Adrenal gland (tissue), 12 donors: ENCODE measurements around the gene LPO. TPM values are rescaled to one million over a fixed set of nuclear protein-coding genes. Genes with fewer than 3 reads are reported as not detected.
A peak's percentile ranks its signal among the peaks of the same experiment; 100 is the strongest.

Source experiments
- DNase-seq, 7 donors: peaks; one replicate each; pipeline ENCODE4 v3.0.0-alpha.2; 2019 to 2020
- H3K27ac ChIP-seq, 5 donors: fragments of 200-600 bp; sonication (generic) in 4 of 5; 1 replicate in 3 of 5; 2 replicates in 2 of 5; pipeline versions ENCODE4 v1.5.1 to v1.8.0; 2016 to 2020; ENCODE audit warnings: mild to moderate bottlenecking in 1 of 5
- H3K27me3 ChIP-seq: fragments of 200-600 bp; 2 replicates; pipeline ENCODE4 v1.8.0; 2021
- H3K36me3 ChIP-seq, 2 donors: fragments of 200-600 bp; replicated peaks in 1 of 2; 1 replicate in 1 of 2; 2 replicates in 1 of 2; pipeline versions ENCODE4 v1.5.1 to v1.8.0; 2018 to 2022
- H3K4me1 ChIP-seq, 2 donors: fragments of 200-600 bp; replicated peaks in 1 of 2; 1 replicate in 1 of 2; 2 replicates in 1 of 2; pipeline versions ENCODE4 v1.5.1 to v1.8.0; 2018 to 2021
- H3K4me3 ChIP-seq, 4 donors: fragments of 200-600 bp; sonication (generic) in 3 of 4; one replicate each; pipeline ENCODE4 v1.5.1; 2016 to 2018
- H3K9me3 ChIP-seq, 3 donors: fragments of 200-600 bp; sonication (generic) in 1 of 3; replicated peaks in 1 of 3; 1 replicate in 2 of 3; 2 replicates in 1 of 3; pipeline versions ENCODE4 v1.5.1 to v1.8.0; 2016 to 2021
- POLR2A ChIP-seq, 2 donors: fragments of 450-650 bp; IDR thresholded peaks; one replicate each; pipeline ENCODE4 v1.6.1; 2017; ENCODE audit warnings: antibody characterized with exemption in 2 of 2, mild to moderate bottlenecking in 2 of 2, moderate library complexity in 1 of 2
- WGBS, 4 donors: extraction: QIAGEN DNeasy Blood & Tissue Kit in 2 of 4; methylation state at CpG; one replicate each; pipeline versions ENCODE4 v1.1.5 to v1.1.7; 2013 to 2017; 5-methylcytosine and 5-hydroxymethylcytosine counted together
- intact Hi-C, 2 donors: fragments of 100-400 bp; cut with DNase I; formaldehyde crosslinking; loops; one replicate each; pipeline versions ENCODE4 v1.14.1 to v1.15.0; 2022 to 2023
- polyA plus RNA-seq, 3 donors: library from polyadenylated mRNA; stranded (reverse); fragments of 200-250 nt in 2 of 3; fragments of 350-450 nt in 1 of 3; fragmentation: Illumina TruSeq in 1 of 3; extraction: RNeasy Lipid Tissue Mini Kit (QIAGEN cat#74804) in 1 of 3; gene quantifications; one replicate each; pipeline ENCODE4 v1.2.3, GENCODE V29; 2013 to 2014
- total RNA-seq, 9 donors: library from RNA; depleted of rRNA in 4 of 9; stranded (reverse); fragments of >200 nt in 4 of 9; fragments of 120-200 nt in 1 of 9; fragmentation: NEBNext Ultra II Directional in 1 of 9; extraction: Animal tissue kit (Norgen Biotek cat#: 25700) in 1 of 9; gene quantifications; one replicate each; pipeline versions ENCODE4 v1.1.0 to v1.2.4, GENCODE V29; 2013 to 2023
- TF ChIP-seq, protein P1 (sequence below), 6 experiments: fragments of 450-650 bp in 4 of 6; fragments of 200-600 bp in 2 of 6; sonication (generic) in 1 of 6; IDR thresholded peaks; 1 replicate in 5 of 6; 2 replicates in 1 of 6; pipeline versions ENCODE4 v1.5.1 to v1.8.0; 2016 to 2021; ENCODE audit warnings: antibody characterized with exemption in 6 of 6, mild to moderate bottlenecking in 2 of 6, moderate library complexity in 1 of 6
- donor health status: healthy with polysubstance abuse.
- donor health status: Bipolar disorder and iron deficiency.
- donor health status: DM: yes; HTN: yes; CAD: no.
- donor health status: DM: no; HTN: no; CAD: no.
- donor health status: DM: no; HTN: no; CAD: no.
- donor health status: DM: yes; HTN: yes; CAD: no.

The LPO gene
- total and polyA plus RNA-seq, 12 donors, result 0.06 to 0.16 TPM; not detected in 10

DNA sequence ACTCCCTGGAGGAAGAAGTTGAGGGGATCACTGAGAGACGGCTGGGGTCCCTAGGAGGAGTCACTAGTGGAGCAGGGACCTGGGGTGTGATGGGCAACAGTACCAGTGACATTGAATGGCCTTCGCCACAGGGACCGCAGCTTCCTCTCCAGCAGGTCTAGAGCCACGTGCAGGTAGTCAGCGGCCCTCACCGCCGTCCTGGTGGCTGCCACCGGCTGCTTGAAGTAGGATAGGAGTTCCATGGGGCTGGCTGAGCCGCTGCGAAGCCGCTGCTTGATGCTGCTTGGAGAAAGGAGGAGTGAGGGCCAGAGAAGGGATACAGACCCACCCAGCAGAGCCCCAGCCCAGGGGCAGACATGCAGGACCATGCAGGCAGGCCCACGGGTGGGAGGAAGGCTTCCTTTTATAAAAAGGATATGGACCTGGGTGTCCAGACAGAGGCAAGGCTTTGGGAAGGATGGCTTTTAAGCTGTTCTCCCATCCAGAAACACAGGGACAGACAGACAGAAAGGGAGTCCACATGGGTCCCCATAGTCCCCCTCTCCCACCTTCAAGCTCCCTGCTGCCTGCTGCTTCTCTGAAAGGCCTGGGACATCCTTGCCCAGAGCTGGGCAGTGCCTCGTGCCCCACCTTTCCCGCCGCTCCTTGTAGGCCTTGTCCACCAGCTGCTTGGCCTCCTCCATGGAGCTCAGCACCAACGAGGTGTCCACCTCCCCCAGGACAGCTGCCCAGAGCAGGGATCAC, 41.5 kb downstream of the LPO start:
- H3K4me1 ChIP-seq, result no peaks in the 10 kb centered on the region
- no peak overlapping the region for H3K27ac ChIP-seq
- TF ChIP-seq POLR2A (IDR thresholded peaks at IDR 0.05), result no peak
- TF ChIP-seq, protein P1, sequence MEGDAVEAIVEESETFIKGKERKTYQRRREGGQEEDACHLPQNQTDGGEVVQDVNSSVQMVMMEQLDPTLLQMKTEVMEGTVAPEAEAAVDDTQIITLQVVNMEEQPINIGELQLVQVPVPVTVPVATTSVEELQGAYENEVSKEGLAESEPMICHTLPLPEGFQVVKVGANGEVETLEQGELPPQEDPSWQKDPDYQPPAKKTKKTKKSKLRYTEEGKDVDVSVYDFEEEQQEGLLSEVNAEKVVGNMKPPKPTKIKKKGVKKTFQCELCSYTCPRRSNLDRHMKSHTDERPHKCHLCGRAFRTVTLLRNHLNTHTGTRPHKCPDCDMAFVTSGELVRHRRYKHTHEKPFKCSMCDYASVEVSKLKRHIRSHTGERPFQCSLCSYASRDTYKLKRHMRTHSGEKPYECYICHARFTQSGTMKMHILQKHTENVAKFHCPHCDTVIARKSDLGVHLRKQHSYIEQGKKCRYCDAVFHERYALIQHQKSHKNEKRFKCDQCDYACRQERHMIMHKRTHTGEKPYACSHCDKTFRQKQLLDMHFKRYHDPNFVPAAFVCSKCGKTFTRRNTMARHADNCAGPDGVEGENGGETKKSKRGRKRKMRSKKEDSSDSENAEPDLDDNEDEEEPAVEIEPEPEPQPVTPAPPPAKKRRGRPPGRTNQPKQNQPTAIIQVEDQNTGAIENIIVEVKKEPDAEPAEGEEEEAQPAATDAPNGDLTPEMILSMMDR (IDR thresholded peaks at IDR 0.05), result no peak
- H3K4me3 ChIP-seq, result no peak overlapping the region
- no peaks in the 10 kb centered on the region for H3K36me3 ChIP-seq
- 67 to 79% (median 70%) methylated on average over 11 to 16 of the region's 16 CpGs for WGBS, 4 donors
- H3K9me3 ChIP-seq, result no peaks in the 10 kb centered on the region
- peaks cover 4% of the 10 kb centered on the region for H3K27me3 ChIP-seq
- peak in 1 of 7 donors; percentile 15 for DNase-seq
- intact Hi-C loops, result no loop called here

DNA sequence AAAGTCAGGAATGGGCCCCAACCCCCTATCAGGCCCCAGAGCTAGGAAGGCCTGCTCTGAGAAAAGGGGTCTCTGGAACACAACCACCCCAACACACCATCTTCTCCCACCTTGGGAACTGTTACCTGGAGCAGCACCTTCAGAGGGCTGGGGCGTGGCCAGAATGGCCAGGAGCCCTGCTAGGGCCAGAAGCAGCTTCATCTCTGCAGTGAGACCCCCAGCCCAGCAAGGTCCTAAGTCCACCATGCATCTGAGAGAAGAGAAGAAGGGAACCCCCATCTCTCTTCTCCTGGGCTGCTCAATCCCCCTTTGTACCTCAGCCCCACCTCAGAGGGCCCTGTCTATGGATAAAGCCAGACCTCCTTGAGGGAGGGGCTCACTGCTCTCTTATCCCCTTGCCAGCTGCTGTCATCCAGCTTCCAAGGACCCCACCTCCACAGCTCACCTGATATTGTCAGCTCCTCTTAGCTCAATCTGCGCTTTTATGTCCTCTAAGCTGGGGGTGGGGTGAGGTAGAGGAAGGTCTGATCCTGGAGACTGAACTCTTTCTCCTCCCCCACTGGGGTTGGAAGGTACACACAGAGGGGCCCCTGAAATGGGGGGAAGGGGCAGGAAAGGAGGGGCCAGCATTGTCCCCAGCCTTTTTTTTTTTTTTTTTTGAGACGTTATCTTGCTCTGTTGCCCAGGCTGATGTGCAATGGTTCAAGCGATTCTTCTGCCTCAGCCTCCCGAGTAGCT, 42.3 kb downstream of the LPO start, which contains the start of gene MPO:
Gene MPO, minus strand, starts transcription at position 456 of the 738 bp plus-strand sequence. Its CDS starts 177 bp downstream, at position 279.
- peak in 1 of 7 donors; percentile 5 for DNase-seq
- intact Hi-C loops, result no loop called here
- no peaks in the 10 kb centered on the region for H3K4me1 ChIP-seq
- H3K27me3 ChIP-seq, result peaks cover 4% of the 10 kb centered on the region
- H3K4me3 ChIP-seq, result no peak within 1 kb of the TSS
- TF ChIP-seq, protein P1 (IDR thresholded peaks at IDR 0.05), result no peak
- no peak for TF ChIP-seq POLR2A (IDR thresholded peaks at IDR 0.05)
- WGBS, 4 donors, result 72 to 95% (median 84%) methylated on average over 4 to 5 of the region's 5 CpGs
- no peak within 1 kb of the TSS for H3K27ac ChIP-seq
- no peaks in the 10 kb centered on the region for H3K9me3 ChIP-seq
- no peaks in the 10 kb centered on the region for H3K36me3 ChIP-seq

DNA sequence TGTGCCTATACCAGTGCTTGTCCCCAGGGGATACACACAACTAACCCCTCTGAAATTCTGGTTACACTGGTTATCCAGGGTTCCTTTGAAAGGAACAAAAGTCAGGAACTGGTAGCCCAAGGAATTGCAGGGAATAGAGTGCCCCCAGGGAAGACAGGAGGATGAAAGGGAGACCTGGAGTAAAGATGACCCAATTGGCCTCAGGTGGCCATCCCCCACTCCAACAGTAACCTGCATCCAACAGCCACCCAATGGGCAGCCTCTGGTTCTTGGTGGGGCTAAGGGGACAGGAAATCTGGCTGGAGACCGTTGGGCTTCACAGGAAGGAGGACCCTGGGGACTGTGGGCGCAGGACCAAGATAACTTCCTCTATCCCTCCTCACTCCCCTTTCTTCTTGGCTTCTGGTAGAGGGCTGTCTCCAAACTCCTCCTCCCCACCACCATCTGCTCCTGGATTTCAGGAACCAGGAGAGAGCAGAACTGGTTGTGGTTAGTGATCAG, 43.2 kb downstream of the LPO start:
- no peak overlapping the region for H3K4me3 ChIP-seq
- no peaks in the 10 kb centered on the region for H3K36me3 ChIP-seq
- H3K27me3 ChIP-seq, result peaks cover 8% of the 10 kb centered on the region
- intact Hi-C loops, result no loop called here
- H3K9me3 ChIP-seq, result no peaks in the 10 kb centered on the region
- H3K4me1 ChIP-seq, result no peaks in the 10 kb centered on the region
- no peak overlapping the region for H3K27ac ChIP-seq
- WGBS, 4 donors, result 25 to 80% (median 51%) methylated on average over 1 to 2 of the region's 2 CpGs
- no peak for TF ChIP-seq POLR2A (IDR thresholded peaks at IDR 0.05)
- TF ChIP-seq, protein P1 (IDR thresholded peaks at IDR 0.05), result no peak
- peak in 1 of 7 donors; percentile 14 for DNase-seq

DNA sequence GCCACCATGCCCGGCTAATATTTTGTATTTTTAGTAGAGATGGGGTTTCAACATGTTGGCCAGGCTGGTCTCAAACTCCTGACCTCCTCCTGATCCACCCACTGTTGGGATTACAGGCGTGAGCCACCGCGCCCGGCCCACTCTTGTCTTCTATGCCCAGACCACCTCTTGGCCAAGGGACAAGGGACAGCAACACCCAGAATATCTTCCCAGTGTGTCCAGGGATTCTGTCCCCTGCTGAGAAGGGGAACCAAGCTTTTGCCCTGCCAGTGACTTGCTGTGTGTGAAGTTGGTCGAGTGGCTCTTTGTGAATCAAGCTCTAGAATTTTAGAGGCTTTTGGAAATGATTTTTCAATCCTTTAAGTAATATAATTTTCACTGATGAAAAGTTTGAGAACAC, 44.1 kb downstream of the LPO start:
- intact Hi-C loops, result no loop called here
- 74 to 86% (median 78%) methylated on average over 6 of the region's 6 CpGs for WGBS, 4 donors
- no peak for TF ChIP-seq POLR2A (IDR thresholded peaks at IDR 0.05)
- TF ChIP-seq, protein P1 (IDR thresholded peaks at IDR 0.05), result no peak
- Histone ChIP-seq H3K4me1 (no peaks in the 10 kb centered on the region), H3K9me3 (no peaks in the 10 kb centered on the region), H3K27ac (no peak overlapping the region), H3K36me3 (no peaks in the 10 kb centered on the region), H3K27me3 (peaks cover 9% of the 10 kb centered on the region), H3K4me3 (no peak overlapping the region)
- peak in 1 of 7 donors; percentile 2 for DNase-seq
